IMR-90 (cell line): ENCODE measurements around the gene DIP2B. TPM values are rescaled to one million over a fixed set of nuclear protein-coding genes. Genes with fewer than 3 reads are reported as not detected.

Source experiments
- BHLHE40 ChIP-seq: fragments of 150-350 bp; IDR thresholded peaks from 2 replicates; pipeline ENCODE4 v1.6.1; 2016; ENCODE audit warnings: mild to moderate bottlenecking, low read depth, low read length
- FOS ChIP-seq: fragments of 150-350 bp; IDR thresholded peaks from 2 replicates; pipeline ENCODE4 v1.6.1; 2016; ENCODE audit warnings: low read depth, low read length
- MAFK ChIP-seq: IDR thresholded peaks from 2 replicates; pipeline ENCODE4 v1.6.1; 2012; ENCODE audit warnings: low read depth, low read length, improper control_type of control experiment
- MXI1 ChIP-seq: IDR thresholded peaks from 2 replicates; pipeline ENCODE4 v1.6.1; 2012; ENCODE audit warnings: low read depth, mild to moderate bottlenecking, low read length, moderate library complexity, borderline replicate concordance
- NFE2L2 ChIP-seq: fragments of 150-350 bp; IDR thresholded peaks from 2 replicates; pipeline ENCODE4 v1.6.1; 2016; ENCODE audit warnings: low read depth, mild to moderate bottlenecking, low read length
- POLR2A ChIP-seq: IDR thresholded peaks from 2 replicates; pipeline ENCODE4 v1.6.1; 2012; ENCODE audit warnings: mild to moderate bottlenecking, low read depth, low read length
- RAD21 ChIP-seq: IDR thresholded peaks from 2 replicates; pipeline ENCODE4 v1.6.1; 2012; ENCODE audit warnings: low read length, improper control_type of control experiment
- RCOR1 ChIP-seq: IDR thresholded peaks from 2 replicates; pipeline ENCODE4 v1.6.1; 2012; ENCODE audit warnings: mild to moderate bottlenecking, low read length, improper control_type of control experiment; ENCODE audit not compliant: insufficient replicate concordance
- polyA plus RNA-seq, 3 experiments: library from polyadenylated mRNA; depleted of rRNA; stranded (reverse); fragments of >200 nt; gene quantifications; 2 replicates each; pipeline ENCODE4 v1.2.3, GENCODE V29; 2012; ENCODE audit warnings: low replicate concordance in 1 of 3
- total RNA-seq: library from RNA; depleted of rRNA; stranded (reverse); fragments of >200 nt; gene quantifications from 2 replicates; pipeline ENCODE4 v1.2.3, GENCODE V29; 2012
- TF ChIP-seq, protein P1 (sequence below): fragments of 150-350 bp; IDR thresholded peaks from 2 replicates; pipeline ENCODE4 v1.6.1; 2017; ENCODE audit warnings: mild to moderate bottlenecking, antibody characterized with exemption, low read length, low read depth
- TF ChIP-seq, protein P2 (sequence below): fragments of 150-350 bp; IDR thresholded peaks from 2 replicates; pipeline ENCODE4 v1.6.1; 2016; ENCODE audit warnings: low read depth, mild to moderate bottlenecking, low read length, moderate library complexity, borderline replicate concordance

DIP2B gene
- total and polyA plus RNA-seq, 2 of the 4 experiments (the other 2 are of a cell fraction) = 7.7 to 12.9 TPM

DNA sequence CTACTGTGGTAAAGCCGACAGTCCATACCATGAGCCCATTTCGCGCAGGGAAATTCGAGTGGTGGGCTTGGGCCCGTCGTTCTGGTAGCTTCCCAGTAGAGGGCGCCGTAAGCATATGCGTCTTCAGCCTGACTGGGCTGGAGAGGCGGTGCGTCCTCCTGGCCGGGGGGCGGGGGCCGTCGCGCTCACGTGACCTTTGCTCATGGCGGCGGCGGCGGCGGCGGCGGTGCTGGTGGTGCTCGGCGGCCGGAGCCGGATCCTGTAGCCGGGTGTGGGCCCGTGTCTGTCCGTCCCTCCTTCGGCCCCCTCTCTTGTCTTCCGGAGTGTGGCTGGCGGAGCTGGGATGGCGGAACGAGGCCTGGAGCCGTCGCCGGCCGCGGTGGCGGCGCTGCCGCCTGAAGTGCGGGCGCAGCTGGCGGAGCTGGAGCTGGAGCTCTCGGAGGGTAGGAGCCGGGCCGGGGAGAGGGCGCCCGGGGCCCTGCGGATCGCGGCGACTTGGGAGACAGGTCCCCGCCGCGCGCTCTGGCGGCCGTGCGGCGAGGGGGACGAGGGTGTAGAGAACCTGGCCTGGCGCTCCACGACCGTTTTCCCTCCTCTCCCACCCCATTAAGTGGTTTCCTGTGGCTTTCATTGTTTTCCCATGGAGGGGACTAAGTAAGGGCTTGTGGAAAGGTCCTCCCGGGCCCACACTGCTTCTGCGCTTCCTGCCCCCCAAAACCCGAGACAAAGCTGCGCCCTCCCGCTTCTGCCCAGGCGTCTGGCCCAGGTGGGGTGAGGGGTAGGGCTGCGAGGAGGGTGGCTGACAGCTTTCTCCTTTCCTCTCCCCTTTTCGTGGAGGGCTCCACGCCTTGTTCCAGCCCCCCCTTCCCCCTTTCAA, at the start of gene DIP2B (continued):
- no peak for TF ChIP-seq FOS
- TF ChIP-seq, protein P1, sequence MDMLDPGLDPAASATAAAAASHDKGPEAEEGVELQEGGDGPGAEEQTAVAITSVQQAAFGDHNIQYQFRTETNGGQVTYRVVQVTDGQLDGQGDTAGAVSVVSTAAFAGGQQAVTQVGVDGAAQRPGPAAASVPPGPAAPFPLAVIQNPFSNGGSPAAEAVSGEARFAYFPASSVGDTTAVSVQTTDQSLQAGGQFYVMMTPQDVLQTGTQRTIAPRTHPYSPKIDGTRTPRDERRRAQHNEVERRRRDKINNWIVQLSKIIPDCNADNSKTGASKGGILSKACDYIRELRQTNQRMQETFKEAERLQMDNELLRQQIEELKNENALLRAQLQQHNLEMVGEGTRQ = peak; percentile 93
- TF ChIP-seq, protein P2, sequence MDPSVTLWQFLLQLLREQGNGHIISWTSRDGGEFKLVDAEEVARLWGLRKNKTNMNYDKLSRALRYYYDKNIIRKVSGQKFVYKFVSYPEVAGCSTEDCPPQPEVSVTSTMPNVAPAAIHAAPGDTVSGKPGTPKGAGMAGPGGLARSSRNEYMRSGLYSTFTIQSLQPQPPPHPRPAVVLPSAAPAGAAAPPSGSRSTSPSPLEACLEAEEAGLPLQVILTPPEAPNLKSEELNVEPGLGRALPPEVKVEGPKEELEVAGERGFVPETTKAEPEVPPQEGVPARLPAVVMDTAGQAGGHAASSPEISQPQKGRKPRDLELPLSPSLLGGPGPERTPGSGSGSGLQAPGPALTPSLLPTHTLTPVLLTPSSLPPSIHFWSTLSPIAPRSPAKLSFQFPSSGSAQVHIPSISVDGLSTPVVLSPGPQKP = no peak
- peak; percentile 59; the same call in 1 of the 2 replicates for TF ChIP-seq MXI1
- peak; percentile 96 for TF ChIP-seq RAD21
- TF ChIP-seq BHLHE40 = peak; percentile 80
- TF ChIP-seq NFE2L2 = no peak
- no peak for TF ChIP-seq MAFK
- 0 out of 2 replicates have a peak, but pooled peaks have one; percentile 1 for TF ChIP-seq POLR2A
- no peak for TF ChIP-seq RCOR1
